HG03354 (cell line): ENCODE measurements around the gene RAP2A.

Source experiments
- ATAC-seq: cut with Tn5 transposase; IDR thresholded peaks from one replicate; pipeline ENCODE4 v1.9.1; 2021; ENCODE audit warnings: mild to moderate bottlenecking; ENCODE audit not compliant: unreplicated experiment, poor library complexity, severe bottlenecking

RAP2A gene

DNA sequence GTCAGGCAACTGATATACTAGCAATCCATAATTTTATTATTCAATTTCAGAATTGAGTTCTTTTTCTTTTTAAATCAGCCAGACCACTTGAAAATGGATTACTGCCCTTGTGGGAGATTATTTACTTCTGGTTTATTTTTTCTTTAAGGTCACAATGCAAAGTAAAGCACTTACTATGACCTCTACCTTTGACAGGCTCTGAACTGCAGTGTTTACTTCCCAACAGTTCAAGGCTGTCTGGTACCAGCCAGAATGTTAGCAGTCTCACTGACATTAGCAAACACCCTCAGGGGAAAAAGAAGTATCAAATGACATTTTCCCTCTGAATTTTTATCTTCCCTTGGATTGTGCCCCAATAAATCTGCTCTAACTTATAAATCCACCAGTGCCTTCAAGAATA is 57.5 kb downstream of the RAP2A start:
- no peak for ATAC-seq

DNA sequence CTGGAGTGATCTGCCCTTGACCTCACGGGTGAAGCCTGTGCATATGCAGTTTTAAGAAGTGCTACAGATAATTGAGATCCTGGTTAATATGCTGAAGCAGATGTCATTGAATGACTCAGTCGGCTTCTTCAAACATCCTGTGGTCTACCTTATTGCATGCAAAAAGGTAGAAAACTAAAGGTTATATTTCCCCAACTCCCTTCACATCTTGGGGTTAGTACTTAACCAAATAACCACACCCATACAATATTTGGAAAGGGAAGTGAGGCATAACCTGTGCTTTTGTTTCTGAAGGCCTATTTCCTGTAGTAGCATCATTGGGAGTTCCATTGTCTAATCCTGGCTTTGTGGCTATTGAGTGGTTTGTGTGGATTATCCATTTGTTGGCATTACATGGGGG is 58.3 kb downstream of the RAP2A start:
- ATAC-seq = no peak

DNA sequence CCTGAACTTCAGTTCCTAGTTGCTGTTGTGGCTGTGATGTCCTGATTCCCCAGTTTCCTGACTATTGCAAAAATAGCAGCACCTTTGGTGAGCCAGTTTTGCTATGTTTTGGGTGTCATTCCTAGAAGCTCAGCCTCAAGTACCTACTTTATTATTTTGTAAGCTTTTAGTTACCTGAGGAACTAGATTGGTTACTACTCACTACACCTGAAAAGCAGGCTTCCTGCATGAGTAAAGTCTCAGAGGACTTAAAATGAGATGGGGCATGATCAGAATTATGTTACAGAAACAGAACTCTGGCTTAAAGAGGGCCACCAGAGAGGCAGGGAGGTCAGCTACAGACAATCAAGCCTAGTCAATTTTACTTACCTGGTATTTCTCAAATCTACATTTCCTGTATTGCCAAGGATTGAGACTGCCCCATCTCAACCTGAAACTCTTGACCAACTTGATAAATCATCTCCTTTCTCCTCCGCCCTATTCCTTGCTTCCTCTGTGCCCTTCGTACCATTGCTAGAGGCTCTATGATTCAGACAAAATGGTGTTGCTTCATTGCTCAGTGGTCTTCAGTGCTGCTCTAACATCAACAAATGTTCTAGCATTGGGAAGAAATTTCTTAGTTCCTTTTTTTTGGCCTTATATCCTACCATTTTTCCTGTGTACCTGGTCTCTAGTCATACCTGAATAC is 58.9 kb downstream of the RAP2A start:
- no peak for ATAC-seq

DNA sequence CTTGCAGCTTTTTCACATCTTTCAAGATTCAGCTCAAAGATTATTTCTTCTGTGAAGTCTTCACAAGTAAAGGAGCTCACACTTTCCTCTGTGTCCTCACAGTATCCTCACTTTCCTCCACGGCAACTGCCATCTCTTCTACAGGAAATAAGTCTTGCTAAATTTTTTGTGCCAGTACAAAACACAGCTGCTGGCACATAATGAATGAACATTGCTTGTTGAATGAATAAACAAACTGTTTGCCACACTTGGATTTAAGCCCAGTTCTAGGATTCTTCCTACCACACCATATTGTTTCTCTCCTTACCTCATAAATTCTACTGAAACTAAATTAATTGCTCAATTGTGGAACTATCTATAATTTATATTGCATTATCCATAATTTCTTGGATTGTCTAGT is 59.5 kb downstream of the RAP2A start:
- ATAC-seq = no peak

DNA sequence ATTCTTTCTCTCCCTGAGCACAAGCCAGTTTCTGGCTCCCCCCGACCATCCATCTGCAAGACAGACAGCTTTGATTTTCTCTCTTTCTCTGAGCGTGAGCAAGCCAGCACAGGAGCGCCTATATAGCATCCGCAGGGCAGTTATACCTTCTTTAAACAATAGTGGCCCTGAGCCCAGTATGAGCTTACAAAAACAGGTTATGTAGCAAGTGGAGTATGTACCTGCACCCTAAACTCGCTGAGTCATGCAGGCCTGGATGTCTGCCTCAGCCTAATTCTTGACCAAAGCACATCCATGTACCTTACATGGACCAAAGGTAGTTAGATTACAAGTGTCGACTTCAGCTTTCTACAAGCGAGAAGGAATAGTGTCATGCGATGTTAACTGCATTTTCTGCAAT is 61.7 kb downstream of the RAP2A start:
- no peak for ATAC-seq

DNA sequence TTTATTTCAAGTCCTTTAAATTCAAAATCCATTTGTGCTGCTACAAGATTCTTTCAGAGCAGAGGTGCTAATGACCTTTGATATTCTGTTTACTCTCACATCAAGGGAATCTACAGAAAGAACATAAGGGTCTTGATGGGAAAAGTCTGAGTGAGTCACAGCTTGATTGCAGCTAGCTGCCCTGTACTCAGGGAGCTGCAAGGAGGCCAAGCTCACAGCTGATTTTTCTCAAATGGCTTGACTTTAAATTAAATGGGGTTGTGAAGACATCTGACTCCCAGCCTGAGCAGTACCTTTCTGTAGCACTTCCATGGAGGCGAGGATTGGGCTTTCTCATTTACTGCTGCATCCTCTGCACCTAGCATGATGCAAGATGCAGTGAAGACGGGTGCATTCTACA is 62.5 kb downstream of the RAP2A start:
- ATAC-seq = no peak

DNA sequence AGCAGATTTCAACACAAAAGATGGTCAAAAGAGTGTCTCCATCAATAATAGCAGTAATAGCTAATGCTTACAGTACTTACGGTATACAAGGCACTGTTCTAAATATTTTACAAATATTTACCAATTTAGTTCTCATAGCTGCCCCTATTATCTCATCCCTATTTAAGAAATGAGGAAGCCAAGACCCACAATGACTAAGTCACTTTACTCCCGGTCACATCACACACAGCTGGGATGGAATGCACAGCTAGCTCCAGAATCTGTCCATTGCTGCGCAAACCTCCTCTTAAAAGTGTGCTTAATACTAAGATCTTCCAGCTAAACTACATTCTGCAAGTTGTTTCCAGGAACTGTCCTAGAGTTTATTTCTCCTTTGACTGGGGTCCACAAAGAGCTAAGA is 63.4 kb downstream of the RAP2A start:
- no peak for ATAC-seq

DNA sequence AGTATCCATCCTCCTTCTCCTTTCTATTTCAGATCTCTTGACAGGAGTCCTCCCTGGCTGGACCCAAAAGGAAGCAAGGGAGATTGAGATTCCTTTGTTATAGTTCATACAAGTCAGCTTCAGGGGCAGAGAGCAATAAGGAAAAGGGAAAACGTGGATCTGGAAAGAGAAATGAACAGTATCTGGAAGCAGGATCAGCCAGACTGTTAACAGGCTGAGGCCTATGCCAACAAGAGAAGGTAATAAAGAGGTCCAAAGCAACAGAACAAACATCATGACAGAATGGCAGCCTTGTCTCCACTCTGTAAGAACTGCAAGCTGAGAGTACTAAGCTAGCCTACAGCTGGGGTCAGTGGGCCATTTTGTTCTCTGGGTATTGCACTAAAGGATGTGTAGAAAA is 64.5 kb downstream of the RAP2A start:
- ATAC-seq = no peak

DNA sequence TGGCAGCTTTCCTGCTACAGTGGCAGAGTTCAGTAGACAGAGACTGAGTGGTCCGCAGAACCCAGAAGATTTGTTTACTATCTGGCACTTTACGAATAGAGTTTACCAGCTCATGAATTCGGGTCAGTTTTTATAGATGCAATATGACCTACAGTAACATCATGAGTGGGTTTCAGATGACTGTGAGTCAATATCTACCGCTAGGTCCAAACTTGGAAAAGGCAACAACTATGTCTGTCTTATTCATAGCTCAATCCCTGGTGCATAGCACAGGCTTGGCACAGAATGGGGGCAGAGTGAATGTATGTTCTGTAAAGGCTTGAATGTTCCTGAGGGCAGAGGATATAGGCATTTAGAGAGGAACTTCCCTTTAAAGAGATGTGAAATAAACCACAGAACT is 65.2 kb downstream of the RAP2A start:
- no peak for ATAC-seq

DNA sequence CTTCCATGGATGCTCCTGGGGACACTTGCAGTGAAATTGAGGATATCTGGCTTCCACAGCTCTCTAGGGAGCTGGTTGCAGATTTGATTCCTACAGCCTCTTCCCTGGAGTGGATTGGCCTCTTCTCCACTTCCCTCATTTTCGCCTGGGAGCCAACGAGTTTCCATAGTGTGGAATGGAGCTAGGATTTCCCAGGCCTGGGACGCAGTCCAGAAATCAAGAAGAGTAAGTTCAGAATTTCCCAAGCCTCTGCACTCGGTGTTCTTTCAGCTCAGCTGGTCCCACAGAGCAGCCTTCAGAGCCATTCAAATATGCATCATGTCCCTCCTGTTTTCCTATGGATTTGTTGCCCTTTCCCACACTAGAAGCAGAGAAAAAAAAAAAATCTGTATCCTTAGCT is 68.2 kb downstream of the RAP2A start:
- no peak for ATAC-seq

DNA sequence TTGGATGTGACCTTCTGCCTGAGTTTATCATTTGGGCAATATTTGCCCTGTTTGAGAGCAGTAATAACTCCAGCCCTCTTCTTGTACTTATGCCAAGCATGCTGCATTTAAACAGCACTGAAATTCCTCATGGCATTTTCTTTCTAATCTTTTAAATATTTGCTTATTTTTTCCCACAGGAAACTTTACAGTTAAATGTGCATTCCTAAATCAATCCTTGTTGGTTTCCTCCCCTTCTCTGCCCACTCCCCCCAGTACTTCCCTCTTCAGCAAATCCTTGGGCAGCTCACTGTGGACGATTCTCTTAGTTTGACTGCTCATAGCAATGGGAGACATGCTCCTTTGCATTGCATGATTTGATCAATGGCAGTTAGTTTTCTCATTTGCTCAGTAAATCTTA is 68.7 kb downstream of the RAP2A start:
- no peak for ATAC-seq

DNA sequence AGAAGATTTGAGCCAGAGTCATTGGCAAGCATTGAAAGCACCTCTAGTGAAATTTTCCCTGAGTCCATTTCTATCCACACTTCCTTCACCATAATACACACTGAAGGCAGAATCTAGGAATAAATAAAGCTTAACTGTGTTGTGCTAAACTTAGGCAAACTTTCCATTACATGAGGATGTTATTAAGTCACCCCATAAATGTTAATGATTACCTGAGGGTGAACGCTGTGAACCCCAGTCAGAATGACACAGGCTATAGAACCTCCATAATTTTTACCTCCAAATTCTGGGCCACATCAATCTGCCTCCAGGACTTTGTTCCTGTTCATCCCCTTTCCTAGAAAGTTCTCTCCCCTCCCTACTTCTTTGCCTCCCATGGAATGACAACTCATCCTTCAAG is 71.0 kb downstream of the RAP2A start:
- no peak for ATAC-seq

DNA sequence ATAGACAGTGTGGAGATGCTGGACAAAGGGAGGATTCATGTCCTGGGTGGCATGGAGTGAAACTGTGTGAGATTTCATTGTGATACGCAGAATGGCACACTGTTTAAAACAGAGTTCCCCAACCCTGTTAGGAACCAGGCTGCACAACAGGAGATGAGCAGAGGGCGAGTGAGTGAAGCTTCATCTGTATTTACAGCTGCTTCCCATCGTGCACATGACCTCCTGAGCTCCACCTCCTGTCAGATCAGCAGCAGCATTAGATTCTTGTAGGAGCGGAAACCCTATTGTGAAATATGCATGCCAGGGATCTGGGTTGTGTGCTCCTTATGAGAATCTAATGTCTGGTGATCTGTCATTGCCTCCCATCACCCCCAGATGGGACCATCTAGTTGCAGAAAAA is 72.5 kb downstream of the RAP2A start:
- no peak for ATAC-seq

DNA sequence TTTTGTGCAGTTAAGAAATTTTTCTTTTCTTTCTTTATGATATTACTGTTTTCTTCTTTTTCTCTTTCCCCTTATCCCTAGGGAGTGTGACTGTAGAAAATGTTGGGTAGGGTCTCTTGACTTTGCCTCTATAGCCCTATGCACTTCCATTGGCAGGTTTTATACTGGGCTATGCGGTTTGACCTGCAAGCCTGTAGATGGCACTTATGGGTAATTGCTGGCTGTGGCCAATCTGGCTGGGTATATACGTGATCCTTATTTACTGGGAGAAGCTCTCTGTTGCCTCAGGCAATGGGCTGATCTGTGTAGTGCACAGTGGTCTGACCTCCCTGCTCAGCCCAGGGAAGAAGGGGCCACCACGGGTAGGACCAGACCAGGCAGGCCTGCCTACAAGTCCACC is 78.8 kb downstream of the RAP2A start:
- ATAC-seq = no peak

DNA sequence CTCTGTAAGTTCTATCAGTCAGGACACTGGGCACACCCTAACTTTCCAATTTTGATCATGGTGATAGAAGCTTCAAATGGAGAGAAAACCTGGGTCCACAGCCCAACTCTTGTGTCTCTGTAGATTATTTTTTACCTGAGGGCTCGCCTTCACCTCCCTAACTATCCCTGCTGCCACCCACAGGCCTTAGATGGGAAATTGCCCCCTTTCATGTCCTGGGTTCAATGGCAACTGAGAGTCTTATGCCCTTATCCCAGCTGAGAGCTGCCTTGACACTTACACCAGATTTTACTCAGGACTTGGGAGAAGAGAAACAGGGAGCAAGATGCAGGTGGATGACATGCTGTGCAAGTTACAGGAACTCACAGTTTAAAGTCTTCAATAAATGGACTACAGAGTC is 81.7 kb downstream of the RAP2A start:
- ATAC-seq = no peak

DNA sequence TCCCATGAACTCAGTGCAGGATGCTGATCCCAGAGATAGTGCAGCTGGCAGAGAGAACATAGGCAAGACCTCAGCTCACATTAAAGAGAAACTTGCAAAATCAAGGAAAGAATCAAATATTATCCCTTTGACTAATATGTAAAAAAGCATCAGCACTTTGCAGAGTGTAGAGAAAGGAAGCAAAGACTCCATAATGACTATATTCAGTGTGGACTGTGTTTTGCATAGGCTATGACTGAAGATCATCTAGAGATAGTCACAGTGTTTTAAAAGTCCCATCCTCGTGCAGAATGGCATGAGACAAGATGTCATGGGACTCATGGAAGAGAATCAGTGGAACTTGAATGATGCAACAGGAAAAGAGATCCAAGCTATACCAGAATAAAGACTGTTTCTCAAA is 84.0 kb downstream of the RAP2A start:
- no peak for ATAC-seq
